ENCODE results near the gene UNC93B1. TPM values are rescaled to one million over a fixed set of nuclear protein-coding genes. Genes with fewer than 3 reads are reported as not detected.

UNC93B1 gene
- polyA plus RNA-seq, 6 donors from 2014 or later, result 93.5 to 149 (median 103) TPM

DNA sequence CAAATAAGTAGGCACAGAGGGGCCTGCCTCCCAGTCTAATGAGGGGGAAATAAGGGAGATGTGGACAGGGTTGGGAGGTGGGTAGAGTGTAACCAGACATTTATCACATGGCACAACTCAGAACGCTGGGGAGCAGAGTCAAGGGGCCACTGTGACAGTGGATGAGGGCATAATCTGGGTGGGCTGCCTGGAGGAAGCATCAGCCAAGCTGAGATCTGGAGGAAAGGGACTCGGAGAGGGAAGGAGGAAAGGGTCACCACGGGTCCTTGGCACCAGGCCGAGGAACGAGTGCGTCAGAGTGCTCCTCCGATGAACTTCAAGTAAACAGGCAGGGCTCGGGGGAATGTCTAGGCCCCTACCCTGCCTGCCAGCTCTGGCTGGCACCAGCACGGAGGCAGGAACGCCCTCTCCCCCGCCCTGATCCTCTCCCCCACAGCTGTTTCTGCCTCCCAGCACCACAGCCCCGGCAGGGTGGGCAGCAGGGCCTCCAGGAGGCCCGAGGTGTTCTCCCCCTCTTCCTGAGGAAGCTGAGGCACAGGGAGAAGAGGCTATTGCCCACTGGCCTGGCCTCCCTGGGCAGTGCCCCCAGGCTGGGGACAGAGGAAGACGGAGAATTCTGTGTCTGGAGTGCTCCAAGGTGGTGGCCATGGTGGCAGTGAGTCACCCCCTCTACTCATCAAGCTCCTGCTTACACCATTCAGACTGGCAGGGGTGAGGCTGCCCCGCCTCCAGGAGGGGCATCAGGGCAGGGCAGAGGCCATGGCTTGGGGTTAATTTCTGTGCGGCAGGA, 10.5 kb upstream of the UNC93B1 start:
- Mint-ChIP-seq H3K27me3 (no peaks in the 10 kb centered on the region), H3K4me3 (peak overlapping the region in 1 of 8 donors; percentile 75), H3K4me1 (peaks cover 21 to 30% (median 25%) of the 10 kb centered on the region in 3 donors), H3K36me3 (no peaks in the 10 kb centered on the region), H3K27ac (peak overlapping the region in 1 of 6 donors; percentile 3), H3K9me3 (peaks cover 0 to 1% (median 0%) of the 10 kb centered on the region in 7 donors)
- DNase-seq (no peak), ATAC-seq (ENCODE audit: low read depth in 2 of 2) (no peak)

DNA sequence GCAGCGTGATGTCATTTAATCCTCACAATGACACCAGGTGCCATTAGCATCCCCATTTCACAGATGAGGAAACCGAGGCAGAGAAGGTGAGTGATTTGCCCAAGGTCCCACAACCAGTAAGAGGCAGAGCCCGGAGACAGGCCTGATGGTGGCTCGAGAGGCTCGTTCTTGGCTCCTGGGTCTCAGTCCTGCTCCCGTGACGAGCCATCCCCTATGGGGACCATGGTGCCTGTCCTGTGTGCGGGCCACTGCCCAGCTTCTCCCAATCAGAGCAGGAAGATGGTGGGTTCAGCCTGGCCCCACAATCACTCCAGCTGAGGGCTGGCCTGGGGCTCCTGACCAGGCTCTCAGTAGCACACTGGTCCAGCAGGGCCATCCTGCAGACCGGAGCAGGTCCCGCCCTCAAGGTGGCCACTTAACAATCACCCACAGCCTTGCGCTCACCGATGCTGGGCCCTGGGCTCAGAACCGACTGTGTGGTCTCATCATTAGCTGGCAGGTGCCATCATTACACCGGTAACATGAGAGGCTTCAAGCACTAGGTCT, 9.8 kb upstream of the UNC93B1 start:
- no peaks in the 10 kb centered on the region for H3K36me3 Mint-ChIP-seq

GRCh38 chr11:68012843-68013610, 9.1 kb upstream of the UNC93B1 start:
- H3K27ac Mint-ChIP-seq, result peak overlapping the region in 1 of 6 donors; percentile 47
- no peaks in the 10 kb centered on the region for H3K27me3 Mint-ChIP-seq
- ATAC-seq (ENCODE audit: low read depth in 2 of 2), result no peak
- no peaks in the 10 kb centered on the region for H3K9me3 Mint-ChIP-seq
- no peak for DNase-seq
- no peak overlapping the region for H3K4me3 Mint-ChIP-seq
- no peaks in the 10 kb centered on the region for H3K36me3 Mint-ChIP-seq
- peaks cover 28 to 36% (median 34%) of the 10 kb centered on the region in 3 donors for H3K4me1 Mint-ChIP-seq

More for the DNA sequence above, 9.8 kb upstream of the UNC93B1 start:
- ATAC-seq (ENCODE audit: low read depth in 2 of 2), result no peak
- peaks cover 27 to 36% (median 32%) of the 10 kb centered on the region in 3 donors for H3K4me1 Mint-ChIP-seq
- no peak overlapping the region for H3K27ac Mint-ChIP-seq
- H3K4me3 Mint-ChIP-seq, result peak overlapping the region in 1 of 8 donors; percentile 75
- H3K27me3 Mint-ChIP-seq, result no peaks in the 10 kb centered on the region
- no peak for DNase-seq
- peaks cover 0 to 1% (median 0%) of the 10 kb centered on the region in 7 donors for H3K9me3 Mint-ChIP-seq

DNA sequence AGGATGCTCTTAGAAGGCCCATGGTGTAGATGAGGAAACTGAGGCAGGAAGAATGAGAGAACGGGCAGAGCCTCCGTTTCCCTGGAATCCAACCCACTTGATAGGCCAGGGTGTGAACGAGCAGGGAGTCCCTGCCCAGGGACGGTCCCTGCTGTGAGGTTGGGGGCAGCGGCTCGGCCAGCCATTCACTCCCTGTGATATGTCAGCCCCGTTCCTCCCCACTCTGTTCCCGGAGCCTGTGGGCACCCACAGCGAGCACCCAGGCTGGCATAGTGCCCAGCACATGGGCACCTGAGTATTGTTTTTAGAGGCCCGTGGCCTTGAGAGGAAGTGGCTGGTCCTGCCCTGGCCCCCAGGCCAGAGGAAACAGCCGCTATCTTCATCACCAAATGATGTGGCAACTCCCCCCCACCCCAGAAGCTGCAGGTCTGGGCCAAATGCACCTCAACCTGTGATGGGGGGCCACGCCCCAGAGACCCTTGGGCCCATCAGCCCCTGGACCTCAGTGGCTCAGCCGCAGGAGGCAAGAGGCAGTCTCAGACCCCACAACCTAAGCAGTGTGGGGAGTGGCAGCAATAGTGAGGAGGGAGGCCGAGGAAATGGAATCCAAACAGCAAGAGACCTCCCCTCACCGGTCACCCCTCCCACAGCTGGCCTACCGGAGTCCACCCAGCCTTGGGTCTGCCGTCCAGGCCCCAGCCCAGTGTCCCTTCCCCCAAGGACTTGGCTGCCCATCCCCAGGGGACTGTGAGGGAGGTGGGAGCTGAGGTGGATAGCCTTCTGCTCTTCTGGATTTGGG, 8.3 kb upstream of the UNC93B1 start:
- H3K4me1 Mint-ChIP-seq, result peaks cover 28 to 37% (median 34%) of the 10 kb centered on the region in 3 donors
- no peak overlapping the region for H3K27ac Mint-ChIP-seq
- no peak overlapping the region for H3K4me3 Mint-ChIP-seq
- ATAC-seq (ENCODE audit: low read depth in 2 of 2) (no peak), DNase-seq (no peak)
- no peaks in the 10 kb centered on the region for H3K27me3 Mint-ChIP-seq
- no peaks in the 10 kb centered on the region for H3K9me3 Mint-ChIP-seq
- no peaks in the 10 kb centered on the region for H3K36me3 Mint-ChIP-seq

- no peaks in the 10 kb centered on the region for H3K36me3 Mint-ChIP-seq
- DNase-seq (no peak), ATAC-seq (ENCODE audit: low read depth in 2 of 2) (no peak)
- H3K4me3 Mint-ChIP-seq, result peak overlapping the region in 6 of 8 donors; percentile 16 to 68 (median 46)
- H3K4me1 Mint-ChIP-seq, result peaks cover 33 to 47% (median 43%) of the 10 kb centered on the region in 3 donors
- H3K27me3 Mint-ChIP-seq, result no peaks in the 10 kb centered on the region
- peak overlapping the region in 4 of 6 donors; percentile 33 to 82 (median 72) for H3K27ac Mint-ChIP-seq
- no peaks in the 10 kb centered on the region for H3K9me3 Mint-ChIP-seq
Measured at GRCh38 chr11:68011051-68011943, 7.4 kb upstream of the UNC93B1 start.

DNA sequence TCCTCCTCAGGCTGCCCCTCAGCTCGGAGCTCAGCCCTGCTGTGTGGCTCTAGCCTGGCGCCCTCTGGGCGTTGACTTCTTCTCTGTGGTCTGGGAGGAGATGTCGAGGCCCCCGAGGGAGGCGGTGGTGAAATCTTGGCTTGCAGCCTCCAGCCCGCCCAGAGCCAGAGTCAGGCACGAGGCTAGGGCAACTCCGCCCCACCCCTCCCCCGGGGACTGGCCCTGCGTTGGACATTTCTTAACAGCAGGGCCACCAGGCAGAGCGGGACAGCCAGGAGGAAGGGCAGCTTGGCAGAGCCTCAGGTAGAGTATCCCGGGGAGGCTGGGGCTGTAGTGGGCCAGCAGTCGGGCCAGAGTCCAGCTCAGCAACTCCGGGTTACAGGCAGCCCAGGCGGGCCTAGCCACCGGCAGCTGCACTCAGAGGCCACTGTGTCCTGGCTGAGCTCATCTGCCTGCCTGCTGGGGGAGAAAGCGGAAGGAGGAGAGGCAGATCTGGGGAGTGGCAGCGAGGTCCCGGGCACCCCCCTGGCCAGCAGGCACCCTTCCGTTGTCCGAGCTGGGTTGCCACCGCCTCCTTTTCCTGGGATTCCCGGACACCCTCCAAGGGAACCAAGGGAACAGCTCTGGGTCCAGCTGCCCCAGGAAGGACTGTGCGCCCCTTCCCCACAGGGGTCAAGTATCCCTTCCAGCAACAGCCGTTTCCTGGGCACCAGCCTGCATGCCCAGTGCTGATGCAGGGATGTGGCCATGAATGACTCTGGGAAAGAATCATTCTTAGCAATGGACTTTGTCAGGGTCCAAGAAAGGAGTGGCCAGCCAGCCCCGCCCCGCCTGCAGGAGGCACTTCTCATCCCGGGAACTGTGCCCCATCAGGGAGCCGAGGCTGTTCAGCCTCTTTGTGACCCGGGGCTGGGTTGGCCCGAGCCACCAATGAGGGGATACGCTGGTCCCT, 6.5 kb upstream of the UNC93B1 start, which contains the start of gene ALDH3B1:
TSS of gene ALDH3B1 (plus strand) at position 238 of the 952 bp plus-strand sequence. CDS start 4,971 bp downstream, outside the sequence.
- no peak for DNase-seq
- H3K4me3 Mint-ChIP-seq, result peak within 1 kb of the TSS; percentile 54 to 88 (median 78)
- peak within 1 kb of the TSS; percentile 68 to 95 (median 84) for H3K27ac Mint-ChIP-seq
- H3K27me3 Mint-ChIP-seq, result no peaks in the 10 kb centered on the region
- H3K9me3 Mint-ChIP-seq, result no peaks in the 10 kb centered on the region
- H3K36me3 Mint-ChIP-seq, result no peaks in the 10 kb centered on the region
- peaks cover 41 to 56% (median 52%) of the 10 kb centered on the region in 3 donors for H3K4me1 Mint-ChIP-seq
- peak; percentile 39 to 51 for ATAC-seq (ENCODE audit: low read depth in 2 of 2)

- DNase-seq, result peak; percentile 60
- Mint-ChIP-seq H3K4me1 (peaks cover 48 to 64% (median 60%) of the 10 kb centered on the region in 3 donors), H3K36me3 (no peaks in the 10 kb centered on the region), H3K27ac (peak overlapping the region; percentile 10 to 95 (median 77)), H3K9me3 (no peaks in the 10 kb centered on the region), H3K4me3 (peak overlapping the region; percentile 48 to 88 (median 75)), H3K27me3 (no peaks in the 10 kb centered on the region)
- peak; percentile 37 to 44 for ATAC-seq (ENCODE audit: low read depth in 2 of 2)
Measured at GRCh38 chr11:68009391-68010089, 5.6 kb upstream of the UNC93B1 start.

- Mint-ChIP-seq H3K4me1 (peaks cover 54 to 68% (median 67%) of the 10 kb centered on the region in 3 donors), H3K9me3 (no peaks in the 10 kb centered on the region), H3K36me3 (no peaks in the 10 kb centered on the region), H3K27ac (peak overlapping the region in 5 of 6 donors; percentile 66 to 95 (median 86)), H3K4me3 (peak overlapping the region; percentile 35 to 88 (median 75)), H3K27me3 (no peaks in the 10 kb centered on the region)
- ATAC-seq (ENCODE audit: low read depth in 2 of 2) (peak; percentile 49 to 68), DNase-seq (peak; percentile 69)
Measured at GRCh38 chr11:68008381-68009337, 4.8 kb upstream of the UNC93B1 start.

GRCh38 chr11:68007498-68008380, 3.8 kb upstream of the UNC93B1 start:
- Mint-ChIP-seq H3K27ac (peak overlapping the region in 2 of 6 donors; percentile 44 to 62), H3K9me3 (no peaks in the 10 kb centered on the region), H3K4me1 (peaks cover 58 to 71% (median 69%) of the 10 kb centered on the region in 3 donors), H3K4me3 (peak overlapping the region in 1 of 8 donors; percentile 43), H3K36me3 (no peaks in the 10 kb centered on the region), H3K27me3 (no peaks in the 10 kb centered on the region)
- DNase-seq (no peak), ATAC-seq (ENCODE audit: low read depth in 2 of 2) (no peak)
